GM12878 (cell line): ENCODE measurements around the gene PLXNA2. TPM values are rescaled to one million over a fixed set of nuclear protein-coding genes. Genes with fewer than 3 reads are reported as not detected.

Experiments
- ATAC-seq: fragments of 200-7000 bp; cut with Tn5 transposase; 3 replicates; pipeline ENCODE4 v1.9.1; 2020; ENCODE audit warnings: mild to moderate bottlenecking, moderate library complexity
- BruUV-seq: library from RNA; stranded (reverse); fragments of 400-500 nt; replicated peaks from 2 replicates; lab custom pipeline; 2021; lab: Mats Ljungman, UMichigan
- CTCF ChIA-PET: fragments of 300-600 bp; sonication (Branson Sonifier 250); formaldehyde crosslinking; extraction: SDS; loops from one replicate; lab custom pipeline; 2021; ENCODE audit warnings: inconsistent platforms; lab: Yijun Ruan, JAX
- POLR2A ChIA-PET: fragments of 350-600 bp; formaldehyde crosslinking; extraction: SDS; loops from one replicate; lab custom pipeline; 2021; ENCODE audit warnings: inconsistent platforms; lab: Charles Lee
- RAD21 ChIA-PET: fragments of 300-600 bp; sonication (Branson Sonifier 250); formaldehyde crosslinking; loops from one replicate; lab custom pipeline; 2023; ENCODE audit warnings: antibody characterized with exemption; ENCODE audit not compliant: unreplicated experiment; lab: Charles Lee
- SMC1A ChIA-PET: fragments of 300-600 bp; sonication (Branson Sonifier 250); formaldehyde crosslinking; loops from one replicate; lab custom pipeline; 2023; ENCODE audit not compliant: unreplicated experiment, uncharacterized antibody; lab: Charles Lee
- DNase-seq: peaks from one replicate; pipeline ENCODE4 v3.0.0-alpha.2; 2011; ENCODE audit warnings: low read depth, low spot score
- FAIRE-seq: peaks from 3 replicates; lab custom pipeline; 2011; peaks lifted over from hg19 to GRCh38; lab: Jason Lieb, UNC
- H2AFZ ChIP-seq: 2 replicates; pipeline ENCODE4 v1.6.0; 2011; ENCODE audit warnings: low read depth, low read length, control low read depth; ENCODE audit not compliant: control insufficient read depth
- H3K27ac ChIP-seq: 2 replicates; pipeline ENCODE4 v1.5.1; 2011; ENCODE audit warnings: control low read depth; ENCODE audit not compliant: control insufficient read depth, insufficient read depth
- H3K27me3 ChIP-seq, 2 experiments: replicated peaks in 1 of 2; 2 replicates each; pipeline versions ENCODE4 v1.6.0 to v1.6.1; 2011; ENCODE audit warnings: low read length in 1 of 2; ENCODE audit not compliant: control insufficient read depth in 2 of 2, insufficient read depth in 2 of 2
- H3K36me3 ChIP-seq, 2 experiments: 2 replicates each; pipeline ENCODE4 v1.5.1; 2011; ENCODE audit warnings: low read length in 1 of 2; ENCODE audit not compliant: control insufficient read depth in 2 of 2, insufficient read depth in 2 of 2
- H3K4me1 ChIP-seq: 2 replicates; pipeline ENCODE4 v1.6.1; 2011; ENCODE audit warnings: mild to moderate bottlenecking, low read length, moderate library complexity, mixed read lengths; ENCODE audit not compliant: control insufficient read depth, insufficient read depth
- H3K4me2 ChIP-seq: 2 replicates; pipeline ENCODE4 v1.6.0; 2011; ENCODE audit warnings: control low read depth; ENCODE audit not compliant: control insufficient read depth, insufficient read depth
- H3K4me3 ChIP-seq: fragments of 200-600 bp; sonication (generic); 2 replicates; pipeline ENCODE4 v1.5.1; 2016
- H3K79me2 ChIP-seq: 2 replicates; pipeline ENCODE4 v1.6.0; 2011; ENCODE audit warnings: low read length; ENCODE audit not compliant: control insufficient read depth, insufficient read depth
- H3K9ac ChIP-seq: 2 replicates; pipeline ENCODE4 v1.8.0; 2011; ENCODE audit warnings: low read length, control low read depth, mixed read lengths; ENCODE audit not compliant: control insufficient read depth, insufficient read depth
- H3K9me3 ChIP-seq: replicated peaks from 3 replicates; pipeline ENCODE4 v1.5.1; 2011; ENCODE audit warnings: mild to moderate bottlenecking, low read length; ENCODE audit not compliant: control insufficient read depth, insufficient read depth
- H4K20me1 ChIP-seq: 2 replicates; pipeline ENCODE4 v1.6.0; 2011; ENCODE audit not compliant: control insufficient read depth, insufficient read depth
- CEBPB ChIP-seq, 2 experiments: fragments of 150-350 bp in 1 of 2; IDR thresholded peaks; 2 replicates each; pipeline ENCODE4 v1.6.1; 2012 to 2014; ENCODE audit warnings: low read depth in 2 of 2, low read length in 2 of 2, borderline replicate concordance in 1 of 2, inconsistent platforms in 1 of 2
- CHD4 ChIP-seq: fragments of 200-600 bp; sonication (generic); IDR thresholded peaks from 2 replicates; pipeline ENCODE4 v1.6.1; 2016; ENCODE audit warnings: mild to moderate bottlenecking
- SIN3A ChIP-seq: IDR thresholded peaks from 2 replicates; pipeline ENCODE4 v1.6.1; 2012; ENCODE audit warnings: low read depth, low read length, improper control_type of control experiment
- STAT3 ChIP-seq: IDR thresholded peaks from 2 replicates; pipeline ENCODE4 v1.6.1; 2011; ENCODE audit warnings: low read depth, low read length, improper control_type of control experiment
- ZBED1 ChIP-seq: IDR thresholded peaks from 2 replicates; pipeline ENCODE4 v1.6.1; 2016; ENCODE audit warnings: borderline replicate concordance
- ZNF622 ChIP-seq: fragments of 450-650 bp; IDR thresholded peaks from 2 replicates; pipeline ENCODE4 v1.6.1; 2017; ENCODE audit warnings: mild to moderate bottlenecking, inconsistent platforms
- WGBS: methylation state at CpG from one replicate; pipeline ENCODE4 v1.1.6; 2016; ENCODE audit warnings: low lambda C conversion rate; ENCODE audit not compliant: insufficient replicate concordance, insufficient coverage; ENCODE audit errors: missing lambda C conversion rate; 5-methylcytosine and 5-hydroxymethylcytosine counted together
- in situ Hi-C: fragments of 300-500 bp; cut with MboI; formaldehyde crosslinking; loops from 9 replicates; pipeline ENCODE4 v1.14.3; 2018; ENCODE audit warnings: mixed read lengths
- intact Hi-C: fragments of 100-400 bp; cut with micrococcal nuclease; formaldehyde crosslinking; loops from one replicate; pipeline ENCODE4 v1.14.2; 2022; ENCODE audit not compliant: unreplicated experiment
- polyA plus RNA-seq, 11 experiments: library from polyadenylated mRNA; depleted of rRNA in 4 of 11; unstranded in 6 of 11; stranded (reverse) in 5 of 11; fragments of >200 nt; fragmentation: Nextera tagmentation in 4 of 11; fragmentation: Illumina TruSeq in 1 of 11; extraction: Ambion mirVana in 4 of 11; extraction: Trizol in 1 of 11; gene quantifications; 1 replicate in 1 of 11; 2 replicates in 10 of 11; pipeline versions ENCODE4 v1.2.1 to v1.2.3, GENCODE V29; 2011 to 2016; ENCODE audit warnings: inconsistent platforms in 2 of 11, missing spikeins in 2 of 11, low read depth in 1 of 11
- total RNA-seq, 4 experiments: library from RNA; depleted of rRNA in 3 of 4; stranded (reverse); fragments of >200 nt in 3 of 4; fragmentation: Illumina TruSeq in 1 of 4; extraction: Trizol in 1 of 4; gene quantifications; 2 replicates each; pipeline versions ENCODE4 v1.2.1 to v1.2.3, GENCODE V29; 2013 to 2021

Gene PLXNA2
- total and polyA plus RNA-seq, 10 of the 15 experiments (the other 5 are each of a cell fraction or from before 2014, with no cell fraction given), result under 0.01 to 0.08 (median 0.07) TPM; not detected in 4

GRCh38 chr1:208013210-208013609, 231.0 kb downstream of the PLXNA2 start:
- H3K27me3 ChIP-seq, result peaks cover 5% of the 10 kb centered on the region in 2 experiments
- ChIA-PET SMC1A (interaction anchor here (0.9 to 1.2 kb wide), 3 partner anchors 17 to 232 kb away, joined by 3 to 4 read pairs (median 3); partner anchors contain the start of gene PLXNA2), CTCF (interaction anchor here (0.6 to 3.0 kb wide), 4 partner anchors 9 to 129 kb away, joined by 3 to 17 read pairs (median 5); no protein-coding TSS in a partner anchor), POLR2A (no interaction called here), RAD21 (no interaction called here)
- BruUV-seq, result no TSS peak
- WGBS, result 23% methylated on average over 2 of the region's 2 CpGs
- intact Hi-C loops, result no loop called here
- no peak for TF ChIP-seq CHD4
- no peak for TF ChIP-seq STAT3
- no peak for TF ChIP-seq ZBED1
- TF ChIP-seq CEBPB (IDR thresholded peaks at IDR 0.05; ENCODE audit: borderline replicate concordance in 1 of 2, low read depth in 2 of 2, low read length in 2 of 2), result no peak
- no peak for TF ChIP-seq SIN3A
- H2AFZ ChIP-seq, result no peak overlapping the region
- FAIRE-seq, result no peak
- DNase-seq, result no peak
- H3K36me3 ChIP-seq, result no peaks in the 10 kb centered on the region
- H3K27ac ChIP-seq, result no peak overlapping the region
- no peak overlapping the region for H3K4me2 ChIP-seq
- no peak overlapping the region for H3K9ac ChIP-seq
- H3K4me3 ChIP-seq, result no peak overlapping the region
- H3K4me1 ChIP-seq, result no peaks in the 10 kb centered on the region
- H3K9me3 ChIP-seq, result no peaks in the 10 kb centered on the region
- no peaks in the 10 kb centered on the region for H3K79me2 ChIP-seq
- ATAC-seq, result no peak
- in situ Hi-C loops, result no loop called here
- no peaks in the 10 kb centered on the region for H4K20me1 ChIP-seq

GRCh38 chr1:208012721-208013120, 231.5 kb downstream of the PLXNA2 start:
- Histone ChIP-seq H3K9ac (no peak overlapping the region), H3K4me1 (no peaks in the 10 kb centered on the region), H3K36me3 (no peaks in the 10 kb centered on the region), H3K4me3 (no peak overlapping the region), H4K20me1 (no peaks in the 10 kb centered on the region), H2AFZ (no peak overlapping the region), H3K27ac (no peak overlapping the region), H3K9me3 (no peaks in the 10 kb centered on the region), H3K27me3 (peaks cover 5% of the 10 kb centered on the region in 2 experiments), H3K79me2 (no peaks in the 10 kb centered on the region), H3K4me2 (no peak overlapping the region)
- POLR2A ChIA-PET, result no interaction called here
- no TSS peak for BruUV-seq
- SMC1A ChIA-PET, result interaction anchor here (1.2 kb wide), 1 partner anchor 232 kb away, joined by 4 read pairs; the partner anchor contains the start of gene PLXNA2
- CTCF ChIA-PET, result interaction anchor here (0.6 to 3.0 kb wide), 4 partner anchors 9 to 128 kb away, joined by 3 to 17 read pairs (median 5); no protein-coding TSS in a partner anchor
- no peak for TF ChIP-seq ZNF622
- WGBS, result 2% methylated on average over 2 of the region's 2 CpGs
- no peak for ATAC-seq
- intact Hi-C loops (no loop called here), in situ Hi-C loops (no loop called here)
- DNase-seq, result no peak
- RAD21 ChIA-PET, result no interaction called here
- FAIRE-seq, result no peak
